Erythroblast (primary cell): Measurements from ENCODE around the gene SUCNR1.
"Not testable (repeated sequence)": the region's sequence is repeated elsewhere in the genome, so short reads cannot be mapped to it uniquely, and the experiment has no call there.

ENCODE experiments used
- DNase-seq, 2 experiments: peaks; one replicate each; lab custom pipeline; 2025; lab: John Stamatoyannopoulos, UW
- GATA1 ChIP-seq: IDR thresholded peaks from 2 replicates; pipeline ENCODE4 v1.6.1; 2011; ENCODE audit warnings: low read depth, mild to moderate bottlenecking, control low read depth, low read length, moderate library complexity
- POLR2A ChIP-seq: IDR thresholded peaks from 2 replicates; pipeline ENCODE4 v1.6.1; 2011; ENCODE audit warnings: mild to moderate bottlenecking, low read length

SUCNR1 gene

GRCh38 chr3:151881137-151881536 lies 7.7 kb downstream of the SUCNR1 start:
- no peak for DNase-seq
- TF ChIP-seq GATA1 (no peak), POLR2A (no peak)

GRCh38 chr3:151885397-151885796 lies 12.0 kb downstream of the SUCNR1 start:
- DNase-seq: peak; percentile 40 to 83

GRCh38 chr3:151887450-151888211 lies 14.2 kb downstream of the SUCNR1 start:
- DNase-seq: not testable (repeated sequence)

GRCh38 chr3:151890721-151891141 lies 17.3 kb downstream of the SUCNR1 start:
- TF ChIP-seq GATA1: no peak
- no peak for TF ChIP-seq POLR2A
- no peak for DNase-seq

- no peak for DNase-seq
- no peak for TF ChIP-seq GATA1
- no peak for TF ChIP-seq POLR2A
Observed at GRCh38 chr3:151891721-151892120, 18.3 kb downstream of the SUCNR1 start.

GRCh38 chr3:151894219-151894618 lies 20.8 kb downstream of the SUCNR1 start:
- TF ChIP-seq POLR2A (no peak), GATA1 (no peak)
- no peak for DNase-seq

- no peak for TF ChIP-seq GATA1
- TF ChIP-seq POLR2A: no peak
- DNase-seq: no peak
Observed at GRCh38 chr3:151895478-151896241, 22.2 kb downstream of the SUCNR1 start.

- DNase-seq: no peak
- no peak for TF ChIP-seq POLR2A
- TF ChIP-seq GATA1: no peak
Observed at GRCh38 chr3:151896246-151897012, 23.0 kb downstream of the SUCNR1 start.

GRCh38 chr3:151898121-151898520 lies 24.7 kb downstream of the SUCNR1 start:
- not testable (repeated sequence) for DNase-seq

GRCh38 chr3:151898564-151899261 lies 25.3 kb downstream of the SUCNR1 start:
- not testable (repeated sequence) for DNase-seq

GRCh38 chr3:151899996-151900395 lies 26.6 kb downstream of the SUCNR1 start:
- TF ChIP-seq POLR2A: no peak
- no peak for TF ChIP-seq GATA1
- no peak for DNase-seq

- TF ChIP-seq GATA1 (no peak), POLR2A (no peak)
- DNase-seq: no peak
Observed at GRCh38 chr3:151900460-151900859, 27.0 kb downstream of the SUCNR1 start.

GRCh38 chr3:151900884-151901643 lies 27.6 kb downstream of the SUCNR1 start:
- no peak for DNase-seq
- no peak for TF ChIP-seq GATA1
- no peak for TF ChIP-seq POLR2A
